ENCODE results near the gene TPRKB.

GRCh38 chr2:73717251-73717606 is 19.9 kb downstream of the TPRKB start:
- TF ChIP-seq CTCF (IDR thresholded peaks at IDR 0.05): no peak
- TF ChIP-seq POLR2AphosphoS5 (IDR thresholded peaks at IDR 0.05): no peak
- TF ChIP-seq POLR2A (IDR thresholded peaks at IDR 0.05): no peak

Measured in prostate gland (tissue), 2 donors.